K562 (cell line): ENCODE results near the gene BDH1.

Experiments used
- CBX5 ChIP-seq: IDR thresholded peaks from 2 replicates; pipeline ENCODE4 v1.6.1; 2014; ENCODE audit warnings: low read depth, borderline replicate concordance
- HNRNPLL ChIP-seq: fragments of 200-400 bp; formaldehyde crosslinking; IDR thresholded peaks from 2 replicates; pipeline ENCODE4 v1.6.1; 2017; ENCODE audit warnings: low read length, low read depth, mild to moderate bottlenecking; ENCODE audit not compliant: poor library complexity, severe bottlenecking
- NRF1 ChIP-seq, 2 experiments: fragments of 450-650 bp; IDR thresholded peaks in 1 of 2; conservative IDR thresholded peaks in 1 of 2; 2 replicates each; pipeline ENCODE4 v1.6.1; 2014; ENCODE audit warnings: mild to moderate bottlenecking in 2 of 2

GRCh38 chr3:197546307-197547085, 9.3 kb downstream of the BDH1 start:
- TF ChIP-seq CBX5 (no peak), HNRNPLL (no peak), NRF1 (conservative IDR thresholded peaks at IDR 0.05 in 1 of 2, IDR thresholded peaks at IDR 0.05 in 1 of 2) (no peak)
